CD4-positive, alpha-beta T cell treated with Interleukin-15 for 1 hour (primary cell): ENCODE measurements around the gene HK2.
"Not testable (repeated sequence)": the region's sequence is repeated elsewhere in the genome, so short reads cannot be mapped to it uniquely, and the experiment has no call there.

Experiments
- DNase-seq: peaks from one replicate; pipeline ENCODE4 v3.0.0-alpha.2; 2020

The HK2 gene

GRCh38 chr2:74834792-74835755, 1.1 kb downstream of the HK2 start:
- peak; percentile 51 for DNase-seq

DNA sequence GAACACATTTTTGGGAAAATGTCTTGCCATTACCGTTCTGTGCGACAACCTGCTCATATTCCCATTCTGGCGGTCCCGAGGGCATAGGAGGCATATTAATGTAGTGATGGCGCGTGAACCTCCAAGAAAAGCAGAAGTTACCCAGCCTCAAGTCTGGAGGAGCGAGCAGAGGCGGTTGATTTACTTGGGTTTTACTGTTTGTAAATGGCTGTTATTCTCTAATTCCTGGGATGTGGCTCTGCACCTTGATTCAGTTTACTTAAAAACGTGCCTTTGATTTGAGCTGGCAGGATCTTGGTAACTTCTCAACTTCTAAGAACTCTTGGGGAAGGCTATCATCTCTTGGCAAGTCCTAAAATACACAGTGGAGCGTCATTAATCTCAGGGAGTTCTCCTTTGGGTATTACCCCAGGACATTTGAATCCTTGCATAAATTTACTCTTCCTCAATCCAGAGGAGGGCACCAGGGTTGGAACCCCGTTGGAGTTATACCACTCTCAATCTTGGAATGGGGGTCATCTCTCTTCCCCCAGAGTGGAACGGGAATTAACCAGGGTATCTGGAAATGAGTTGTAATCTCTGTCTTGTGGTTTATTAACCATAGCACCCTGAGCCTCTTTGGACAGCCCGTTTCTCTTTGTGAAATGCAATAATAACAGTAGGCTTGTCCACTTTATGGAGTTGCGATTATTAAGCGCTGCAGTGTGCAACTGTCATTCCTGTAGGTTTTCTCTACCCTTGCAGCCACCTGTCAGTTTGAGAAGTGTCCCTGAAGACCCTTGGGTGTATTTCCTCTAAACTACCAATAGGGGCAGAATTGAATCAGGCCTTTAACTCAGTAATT, 2.1 kb downstream of the HK2 start:
- DNase-seq = no peak

- no peak for DNase-seq
Observed at GRCh38 chr2:74836675-74837401, 2.9 kb downstream of the HK2 start.

GRCh38 chr2:74841641-74842040, 7.7 kb downstream of the HK2 start:
- no peak for DNase-seq

GRCh38 chr2:74843433-74843832, 9.5 kb downstream of the HK2 start:
- no peak for DNase-seq

GRCh38 chr2:74843899-74844298, 10.0 kb downstream of the HK2 start:
- DNase-seq = no peak

DNA sequence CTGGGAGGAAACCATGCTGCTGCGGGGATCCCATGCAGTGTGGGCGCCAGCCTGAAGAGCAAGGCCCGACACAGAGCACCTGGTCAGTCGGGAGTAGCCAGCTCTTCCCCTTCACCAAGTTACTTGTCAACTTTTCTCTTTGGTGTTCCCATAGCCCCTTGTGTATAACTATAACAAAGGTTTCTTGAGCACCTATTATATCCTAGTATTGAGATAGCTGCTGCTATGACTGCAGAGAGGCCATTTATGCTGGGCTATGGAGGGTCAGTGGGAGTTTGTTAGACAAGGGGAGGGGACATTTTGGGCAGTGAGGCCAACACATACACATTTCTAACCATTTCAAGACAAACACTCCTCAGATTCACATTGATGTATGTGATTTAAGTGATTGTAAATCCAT, 10.8 kb downstream of the HK2 start:
- no peak for DNase-seq

GRCh38 chr2:74845217-74845751, 11.4 kb downstream of the HK2 start:
- peak; percentile 77 for DNase-seq

- no peak for DNase-seq
Observed at GRCh38 chr2:74845991-74846390, 12.1 kb downstream of the HK2 start.

DNA sequence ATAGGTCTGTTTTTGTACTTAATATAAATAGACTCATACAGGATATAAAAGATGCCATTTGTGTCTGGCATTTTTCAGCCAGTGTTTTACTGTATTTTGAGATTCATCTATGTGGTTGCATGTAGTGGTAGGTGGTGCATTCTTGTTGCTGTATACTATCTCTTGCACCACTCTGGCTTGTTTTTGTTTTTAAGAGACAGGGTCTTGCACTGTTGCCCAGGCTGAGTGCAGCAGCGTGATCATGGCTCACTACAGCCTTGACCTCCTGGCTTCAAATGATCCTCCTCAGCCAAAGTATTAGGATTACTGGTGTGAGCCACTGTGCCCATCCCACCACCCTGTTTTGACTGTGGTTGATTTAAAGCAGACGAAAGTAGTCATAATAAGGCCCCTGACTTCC, 12.6 kb downstream of the HK2 start:
- no peak for DNase-seq

DNA sequence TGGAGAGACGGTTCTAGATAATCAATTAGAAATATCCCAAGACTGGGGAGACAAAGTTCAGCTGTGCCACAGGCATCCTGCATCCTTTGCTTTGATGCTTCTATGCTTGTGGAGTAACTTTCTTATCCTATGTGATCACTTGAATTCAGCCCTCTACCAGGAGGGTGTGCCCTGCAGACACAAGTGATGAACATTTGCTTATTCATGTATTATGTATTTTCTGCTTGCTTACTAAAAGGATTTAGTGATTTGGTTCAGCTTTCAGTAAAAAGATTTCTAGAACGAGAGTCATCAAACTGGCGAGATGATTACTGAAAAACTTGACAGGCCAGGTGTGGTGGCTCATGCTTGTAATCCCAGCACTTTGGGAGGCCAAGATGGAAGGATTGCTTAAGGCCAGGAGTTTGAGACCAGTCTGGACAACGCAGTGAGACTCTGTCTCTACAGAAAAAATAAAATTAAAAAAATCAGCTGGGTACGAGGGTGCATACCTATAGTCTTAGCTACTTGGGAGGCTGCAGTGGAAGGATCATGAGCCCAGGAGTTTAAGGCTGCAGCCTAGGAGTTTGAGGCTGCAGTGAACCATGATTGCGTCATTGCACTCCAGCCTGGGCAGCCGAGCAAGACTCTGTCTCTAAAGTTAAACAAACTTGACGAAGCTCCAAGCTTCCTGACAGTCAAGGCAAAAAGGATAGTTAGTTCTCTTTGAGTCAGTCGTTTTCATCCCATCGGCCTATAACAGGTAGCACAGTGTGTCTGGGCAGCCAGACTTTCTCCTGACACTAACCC, 13.3 kb downstream of the HK2 start:
- DNase-seq = no peak

GRCh38 chr2:74849228-74849892, 15.4 kb downstream of the HK2 start:
- DNase-seq = peak; percentile 50

DNA sequence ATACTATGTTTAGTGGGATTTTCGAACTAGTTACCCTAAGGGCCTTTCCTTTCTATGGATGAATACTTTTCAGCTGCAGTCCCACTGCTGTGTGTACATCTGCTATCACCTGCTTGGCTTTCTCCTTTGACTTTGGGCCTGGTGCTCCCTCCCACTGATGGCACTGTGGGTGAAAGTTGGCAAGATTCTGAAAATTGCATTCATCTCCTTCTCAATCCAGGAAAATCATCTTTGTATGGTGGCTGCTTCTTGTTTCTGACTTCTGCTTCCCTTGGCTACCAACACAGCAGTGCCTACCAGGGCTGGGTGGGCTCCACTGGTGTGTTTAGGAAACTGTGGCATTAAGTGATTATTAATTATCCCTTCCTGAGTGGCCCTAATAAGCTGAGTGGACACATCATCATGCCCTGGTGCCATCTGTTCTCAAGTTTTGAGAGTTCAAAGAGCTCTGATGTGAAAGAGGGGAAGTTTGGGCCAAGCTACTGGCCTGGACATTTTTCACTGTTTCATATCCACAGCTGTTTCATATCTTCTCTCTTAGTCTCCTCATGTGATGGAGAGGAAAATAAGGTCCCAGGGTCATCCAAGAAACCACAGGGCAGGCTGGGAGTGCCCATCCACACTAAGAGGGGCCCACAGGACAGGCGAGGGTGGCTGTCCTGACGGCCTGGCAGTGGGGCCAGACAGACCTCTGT, 16.7 kb downstream of the HK2 start:
- no peak for DNase-seq

GRCh38 chr2:74851191-74851566, 17.3 kb downstream of the HK2 start:
- no peak for DNase-seq

DNA sequence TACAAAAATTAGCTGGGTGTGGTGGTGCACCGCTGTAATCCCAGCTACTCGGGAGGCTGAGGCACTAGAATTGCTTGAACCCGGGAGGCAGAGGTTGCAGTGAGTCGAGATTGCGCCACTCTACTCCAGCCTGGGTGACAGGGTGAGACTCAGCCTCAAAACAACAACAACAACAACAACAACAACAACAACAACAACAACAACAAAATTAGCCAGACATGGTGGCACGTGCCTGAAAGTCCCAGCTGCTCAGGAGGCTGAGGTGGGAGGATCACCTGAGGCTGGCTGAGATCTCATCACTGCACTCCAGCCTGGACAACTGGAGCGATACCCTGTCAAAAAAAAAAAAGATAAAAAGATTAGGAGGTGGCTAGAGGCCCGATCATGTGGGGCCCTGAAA, 19.4 kb downstream of the HK2 start:
- DNase-seq = not testable (repeated sequence)

DNA sequence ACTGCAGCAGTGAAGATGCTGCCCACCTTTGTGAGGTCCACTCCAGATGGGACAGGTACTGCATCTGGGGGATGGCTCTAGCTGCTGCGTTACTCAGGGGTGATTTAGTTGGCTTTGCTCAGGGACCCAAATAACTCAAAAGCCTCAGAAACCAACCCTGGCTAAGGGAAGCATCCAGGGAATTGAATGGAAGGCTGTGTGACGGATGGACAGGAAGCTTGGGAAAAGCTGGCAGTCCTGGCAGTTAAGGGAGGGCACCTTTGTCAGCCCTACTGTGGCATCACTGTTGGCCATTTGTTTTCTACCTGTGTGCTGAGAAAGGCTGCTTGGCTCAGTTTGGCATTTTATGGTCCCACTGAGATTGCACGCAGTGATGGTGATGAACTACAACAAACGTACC, 20.5 kb downstream of the HK2 start:
- no peak for DNase-seq

DNA sequence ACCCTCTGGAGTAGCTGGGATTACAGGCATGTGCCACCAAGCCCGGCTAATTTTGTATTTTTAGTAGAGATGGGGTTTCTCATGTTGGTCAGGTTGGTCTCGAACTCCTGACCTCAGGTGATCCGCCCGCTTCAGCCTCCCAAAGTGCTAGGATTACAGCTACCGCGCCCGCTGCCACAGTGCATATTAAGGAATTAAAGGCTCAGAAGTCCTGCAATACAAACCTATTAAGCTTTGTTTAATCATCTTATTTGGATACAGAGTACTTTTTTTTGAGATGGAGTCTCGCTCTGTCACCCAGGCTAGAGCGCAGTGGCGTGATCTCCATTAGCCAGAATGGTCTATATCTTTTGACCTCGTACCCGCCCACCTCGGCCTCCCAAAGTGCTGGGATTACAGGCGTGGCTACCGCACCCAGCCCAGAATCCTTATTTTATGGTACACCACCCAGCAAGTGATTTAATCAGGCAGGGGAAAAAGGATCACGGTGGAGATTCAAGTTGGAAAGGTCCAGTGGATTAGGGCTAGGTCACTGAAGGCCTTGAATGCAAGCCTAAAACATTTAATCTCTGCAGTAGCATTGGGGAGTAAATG, 21.3 kb downstream of the HK2 start:
- DNase-seq = not testable (repeated sequence)

- no peak for DNase-seq
Observed at GRCh38 chr2:74856004-74856578, 22.2 kb downstream of the HK2 start.

GRCh38 chr2:74856599-74856998, 22.7 kb downstream of the HK2 start:
- DNase-seq = no peak

- DNase-seq = no peak
Observed at GRCh38 chr2:74857215-74857614, 23.3 kb downstream of the HK2 start.
